ENCODE results near the gene SMS.
A peak's percentile ranks its signal among the peaks of the same experiment; 100 is the strongest.

Gene SMS

DNA sequence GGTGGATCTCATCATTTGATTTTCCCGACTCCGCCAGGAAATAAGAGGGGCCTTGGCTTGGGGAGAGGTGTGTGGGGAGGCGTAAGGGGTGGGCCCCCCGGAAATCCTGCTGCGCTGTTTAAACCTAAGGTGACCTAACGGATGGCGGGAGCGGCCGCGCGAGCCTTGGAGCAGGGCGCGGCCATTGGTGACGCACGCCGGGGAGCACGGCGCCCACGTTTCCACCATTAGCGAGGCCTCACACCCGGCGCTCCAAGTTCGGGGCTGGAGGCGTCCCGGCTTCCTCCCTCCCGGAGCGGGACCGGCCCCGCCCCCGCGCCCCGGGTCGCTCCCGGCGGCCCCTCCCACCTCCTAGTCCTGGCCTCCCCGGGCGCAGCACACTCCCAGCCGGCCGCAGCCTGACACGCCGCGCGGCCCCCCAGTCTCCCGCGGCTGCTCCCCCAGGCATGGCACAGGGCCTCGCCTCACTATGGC, at the start of gene SMS:
Gene SMS, plus strand, starts transcription at position 354 of the 474 bp plus-strand sequence. Its CDS starts 116 bp downstream, at position 470.
- peak within 1 kb of the TSS; percentile 94 for H3K27ac ChIP-seq
- no peak for TF ChIP-seq ZFX (IDR thresholded peaks at IDR 0.05)
- TF ChIP-seq, protein P1, sequence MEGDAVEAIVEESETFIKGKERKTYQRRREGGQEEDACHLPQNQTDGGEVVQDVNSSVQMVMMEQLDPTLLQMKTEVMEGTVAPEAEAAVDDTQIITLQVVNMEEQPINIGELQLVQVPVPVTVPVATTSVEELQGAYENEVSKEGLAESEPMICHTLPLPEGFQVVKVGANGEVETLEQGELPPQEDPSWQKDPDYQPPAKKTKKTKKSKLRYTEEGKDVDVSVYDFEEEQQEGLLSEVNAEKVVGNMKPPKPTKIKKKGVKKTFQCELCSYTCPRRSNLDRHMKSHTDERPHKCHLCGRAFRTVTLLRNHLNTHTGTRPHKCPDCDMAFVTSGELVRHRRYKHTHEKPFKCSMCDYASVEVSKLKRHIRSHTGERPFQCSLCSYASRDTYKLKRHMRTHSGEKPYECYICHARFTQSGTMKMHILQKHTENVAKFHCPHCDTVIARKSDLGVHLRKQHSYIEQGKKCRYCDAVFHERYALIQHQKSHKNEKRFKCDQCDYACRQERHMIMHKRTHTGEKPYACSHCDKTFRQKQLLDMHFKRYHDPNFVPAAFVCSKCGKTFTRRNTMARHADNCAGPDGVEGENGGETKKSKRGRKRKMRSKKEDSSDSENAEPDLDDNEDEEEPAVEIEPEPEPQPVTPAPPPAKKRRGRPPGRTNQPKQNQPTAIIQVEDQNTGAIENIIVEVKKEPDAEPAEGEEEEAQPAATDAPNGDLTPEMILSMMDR (conservative IDR thresholded peaks at IDR 0.05) = no peak

GRCh38 chrX:21905313-21905712, 35.2 kb upstream of the SMS start:
- peak overlapping the region; percentile 61; the same call in 1 of the 2 replicates for H3K27ac ChIP-seq
- TF ChIP-seq ZFX (IDR thresholded peaks at IDR 0.05) = no peak
- TF ChIP-seq, protein P1 (conservative IDR thresholded peaks at IDR 0.05) = no peak

GRCh38 chrX:21905953-21906352, 34.6 kb upstream of the SMS start:
- TF ChIP-seq ZFX (IDR thresholded peaks at IDR 0.05) = no peak
- TF ChIP-seq, protein P1 (conservative IDR thresholded peaks at IDR 0.05) = no peak
- no peak overlapping the region for H3K27ac ChIP-seq

DNA sequence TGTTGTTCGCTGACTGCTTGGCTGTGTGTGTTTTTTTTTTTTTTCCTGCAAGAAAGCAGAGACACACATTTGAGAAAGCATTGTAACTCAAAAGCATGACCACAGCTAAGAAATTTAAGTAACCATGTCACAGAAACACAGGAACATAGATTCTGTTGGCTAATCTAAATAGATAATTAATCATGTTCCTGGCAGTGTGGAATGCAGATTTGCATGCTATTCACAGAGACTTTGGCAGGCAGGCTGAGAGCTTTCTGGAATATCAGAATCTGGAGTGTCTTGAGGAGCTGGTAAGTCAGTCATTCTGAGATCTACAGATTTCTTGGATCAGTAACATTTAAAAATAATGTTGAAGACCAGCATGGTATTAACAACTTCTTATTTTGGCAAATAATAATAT, 33.2 kb upstream of the SMS start:
- H3K27ac ChIP-seq = no peak overlapping the region
- TF ChIP-seq, protein P1 (conservative IDR thresholded peaks at IDR 0.05) = no peak
- no peak for TF ChIP-seq ZFX (IDR thresholded peaks at IDR 0.05)

- TF ChIP-seq, protein P1 (conservative IDR thresholded peaks at IDR 0.05) = no peak
- no peak for TF ChIP-seq ZFX (IDR thresholded peaks at IDR 0.05)
- H3K27ac ChIP-seq = no peak overlapping the region
Observed at GRCh38 chrX:21911481-21911880, 29.0 kb upstream of the SMS start.

GRCh38 chrX:21912220-21912619, 28.3 kb upstream of the SMS start:
- TF ChIP-seq, protein P1 (conservative IDR thresholded peaks at IDR 0.05) = no peak
- no peak for TF ChIP-seq ZFX (IDR thresholded peaks at IDR 0.05)
- peak overlapping the region; percentile 89; the same call in 1 of the 2 replicates for H3K27ac ChIP-seq

- peak overlapping the region; percentile 89 for H3K27ac ChIP-seq
- TF ChIP-seq, protein P1 (conservative IDR thresholded peaks at IDR 0.05) = no peak
- TF ChIP-seq ZFX (IDR thresholded peaks at IDR 0.05) = no peak
Observed at GRCh38 chrX:21912989-21913388, 27.5 kb upstream of the SMS start.
